ENCODE measurements around the gene CDT1.
A peak's percentile ranks its signal among the peaks of the same experiment; 100 is the strongest.

CDT1 gene

DNA sequence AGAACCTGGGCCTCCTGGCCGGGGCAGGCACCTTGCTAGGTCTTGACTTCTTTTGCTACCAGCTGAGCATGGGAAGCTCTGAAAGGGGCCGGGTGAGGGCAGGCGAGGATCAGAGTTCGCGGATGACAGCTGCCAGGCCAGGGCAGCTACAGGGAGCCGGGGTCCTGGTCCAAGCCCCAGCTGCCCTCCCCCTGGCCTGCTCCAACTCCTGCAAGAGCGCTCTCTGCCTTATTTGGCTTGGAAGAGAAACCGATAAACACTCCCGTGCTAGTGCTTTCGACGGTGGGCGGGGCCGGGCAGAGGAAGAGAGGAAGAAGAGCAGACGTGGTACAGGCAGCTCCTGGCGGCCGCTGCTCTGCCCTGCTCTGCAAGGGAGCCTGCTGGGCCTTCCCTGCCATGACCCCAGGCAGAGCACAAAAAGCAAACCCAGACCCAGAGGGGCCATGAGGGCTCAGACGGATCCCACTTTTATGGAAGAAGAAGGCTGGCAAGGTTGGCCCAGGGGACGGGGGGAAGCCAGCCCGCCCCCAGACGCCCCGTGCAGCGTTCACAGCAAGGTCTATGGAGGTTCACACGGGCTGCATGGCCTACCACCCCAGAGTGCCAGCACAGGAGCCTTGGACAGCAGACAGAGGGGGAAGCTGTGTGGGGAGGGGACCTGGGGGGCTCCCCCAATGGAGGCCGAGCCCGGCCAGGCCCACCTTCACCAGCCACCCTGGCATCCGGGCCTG lies 44.2 kb upstream of the CDT1 start:
- H3K9me3 ChIP-seq (replicated peaks in 1 of 11), result peaks cover 0 to 5% (median 0%) of the 10 kb centered on the region in 11 experiments; a peak in 2 of 22 replicates
- H3K36me3 ChIP-seq, result peaks cover 6 to 68% (median 22%) of the 10 kb centered on the region in 11 experiments; a peak in 19 of 22 replicates
- peaks cover 64 to 98% (median 87%) of the 10 kb centered on the region in 10 experiments for H3K4me1 ChIP-seq
- H3K9ac ChIP-seq, result peak overlapping the region in 5 of 11 experiments; percentile 18 to 47 (median 34); a peak in 7 of 22 replicates
- TF ChIP-seq Cebpa-rat (IDR thresholded peaks at IDR 0.05), result no peak
- H3K4me2 ChIP-seq, result peak overlapping the region; percentile 43 to 81 (median 67)
- H4K20me1 ChIP-seq, result peaks cover 95 to 100% (median 99%) of the 10 kb centered on the region in 11 experiments
- peak overlapping the region in 5 of 11 experiments; percentile 5 to 45 (median 40); a peak in 5 of 22 replicates for H3K27ac ChIP-seq
- H3K27me3 ChIP-seq, result no peaks in the 10 kb centered on the region
- H3K4me3 ChIP-seq, result no peak overlapping the region

DNA sequence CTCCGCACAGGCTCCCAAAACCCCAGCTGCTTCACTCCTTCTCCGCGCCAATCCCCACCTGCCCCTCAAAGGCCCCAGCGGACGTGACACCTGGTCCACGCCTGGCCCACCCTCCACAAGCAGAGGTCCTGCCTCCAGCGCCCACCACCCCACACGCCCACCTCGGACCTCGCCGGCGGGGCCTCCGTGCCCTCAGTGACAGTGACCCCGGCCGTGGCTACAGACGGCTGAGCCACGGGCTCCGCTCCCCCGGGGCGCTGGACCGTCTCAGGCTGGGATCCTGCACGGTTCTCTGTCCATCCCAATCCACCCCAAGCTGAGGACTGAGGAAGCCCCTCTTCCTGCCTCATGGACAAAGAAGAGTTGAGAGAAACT lies 43.6 kb upstream of the CDT1 start:
- Histone ChIP-seq H3K4me3 (no peak overlapping the region), H3K9ac (peak overlapping the region in 7 of 11 experiments; percentile 5 to 47 (median 26); a peak in 8 of 22 replicates), H3K9me3 (replicated peaks in 1 of 11) (peaks cover 0 to 5% (median 0%) of the 10 kb centered on the region in 11 experiments; a peak in 2 of 22 replicates), H3K36me3 (peaks cover 6 to 68% (median 28%) of the 10 kb centered on the region in 11 experiments; a peak in 20 of 22 replicates), H3K4me1 (peaks cover 58 to 98% (median 85%) of the 10 kb centered on the region in 10 experiments), H4K20me1 (peaks cover 95 to 100% (median 99%) of the 10 kb centered on the region in 11 experiments), H3K27ac (peak overlapping the region in 3 of 11 experiments; percentile 25 to 45 (median 40); a peak in 3 of 22 replicates), H3K27me3 (no peaks in the 10 kb centered on the region), H3K4me2 (peak overlapping the region; percentile 43 to 81 (median 67))
- TF ChIP-seq Cebpa-rat (IDR thresholded peaks at IDR 0.05), result no peak

GRCh38 chr16:88760424-88761142 lies 43.0 kb upstream of the CDT1 start:
- Histone ChIP-seq H3K27me3 (no peaks in the 10 kb centered on the region), H3K27ac (peak overlapping the region in 2 of 11 experiments; percentile 13 to 19; a peak in 1 of 22 replicates), H4K20me1 (peaks cover 95 to 100% (median 99%) of the 10 kb centered on the region in 11 experiments), H3K4me3 (no peak overlapping the region), H3K9me3 (replicated peaks in 1 of 11) (peaks cover 0 to 5% (median 0%) of the 10 kb centered on the region in 11 experiments; a peak in 2 of 22 replicates), H3K36me3 (peaks cover 6 to 66% (median 27%) of the 10 kb centered on the region in 11 experiments; a peak in 20 of 22 replicates), H3K4me1 (peaks cover 55 to 98% (median 86%) of the 10 kb centered on the region in 10 experiments), H3K4me2 (peak overlapping the region; percentile 26 to 81 (median 65); a peak in 17 of 22 replicates), H3K9ac (peak overlapping the region in 6 of 11 experiments; percentile 5 to 34 (median 24); a peak in 7 of 22 replicates)
- TF ChIP-seq Cebpa-rat (IDR thresholded peaks at IDR 0.05), result no peak

GRCh38 chr16:88761143-88761534 lies 42.5 kb upstream of the CDT1 start:
- Histone ChIP-seq H4K20me1 (peaks cover 95 to 100% (median 99%) of the 10 kb centered on the region in 11 experiments), H3K36me3 (peaks cover 6 to 65% (median 29%) of the 10 kb centered on the region in 11 experiments; a peak in 20 of 22 replicates), H3K4me3 (no peak overlapping the region), H3K4me2 (peak overlapping the region in 10 of 11 experiments; percentile 4 to 81 (median 66); a peak in 10 of 22 replicates), H3K9ac (no peak overlapping the region; a peak in 1 of 22 replicates), H3K9me3 (replicated peaks in 1 of 11) (peaks cover 0 to 5% (median 0%) of the 10 kb centered on the region in 11 experiments; a peak in 2 of 22 replicates), H3K27ac (no peak overlapping the region), H3K27me3 (no peaks in the 10 kb centered on the region), H3K4me1 (peaks cover 58 to 96% (median 90%) of the 10 kb centered on the region in 10 experiments)
- TF ChIP-seq Cebpa-rat (IDR thresholded peaks at IDR 0.05), result no peak

- Histone ChIP-seq H3K4me2 (peak overlapping the region in 5 of 11 experiments; percentile 3 to 34 (median 26); a peak in 4 of 22 replicates), H4K20me1 (peaks cover 98 to 100% (median 99%) of the 10 kb centered on the region in 11 experiments)
These were observed 41.8 kb upstream of the CDT1 start for GRCh38 chr16:88761830-88762229.

GRCh38 chr16:88762258-88762870 lies 41.2 kb upstream of the CDT1 start:
- H3K9me3 ChIP-seq (replicated peaks in 1 of 11), result peaks cover 0 to 5% (median 0%) of the 10 kb centered on the region in 11 experiments; a peak in 2 of 22 replicates
- H3K27ac ChIP-seq, result peak overlapping the region in 1 of 11 experiments; percentile 9; a peak in 1 of 22 replicates
- no peaks in the 10 kb centered on the region for H3K27me3 ChIP-seq
- no peak for TF ChIP-seq Cebpa-rat (IDR thresholded peaks at IDR 0.05)
- H3K4me1 ChIP-seq, result peaks cover 70 to 97% (median 92%) of the 10 kb centered on the region in 10 experiments
- H3K36me3 ChIP-seq, result peaks cover 6 to 69% (median 32%) of the 10 kb centered on the region in 11 experiments; a peak in 20 of 22 replicates
- no peak overlapping the region for H3K4me3 ChIP-seq
- peak overlapping the region in 2 of 11 experiments; percentile 15 to 24; a peak in 4 of 22 replicates for H3K9ac ChIP-seq
- H3K4me2 ChIP-seq, result peak overlapping the region in 8 of 11 experiments; percentile 3 to 42 (median 28); a peak in 8 of 22 replicates
- peaks cover 98 to 100% (median 99%) of the 10 kb centered on the region in 11 experiments for H4K20me1 ChIP-seq

More at GRCh38 chr16:88761830-88762229, 41.8 kb upstream of the CDT1 start:
- peaks cover 6 to 69% (median 32%) of the 10 kb centered on the region in 11 experiments; a peak in 20 of 22 replicates for H3K36me3 ChIP-seq
- H3K9ac ChIP-seq, result no peak overlapping the region
- H3K27me3 ChIP-seq, result no peaks in the 10 kb centered on the region
- peaks cover 0 to 5% (median 0%) of the 10 kb centered on the region in 11 experiments; a peak in 2 of 22 replicates for H3K9me3 ChIP-seq (replicated peaks in 1 of 11)
- peaks cover 65 to 97% (median 92%) of the 10 kb centered on the region in 10 experiments for H3K4me1 ChIP-seq
- no peak overlapping the region for H3K27ac ChIP-seq
- TF ChIP-seq Cebpa-rat (IDR thresholded peaks at IDR 0.05), result no peak
- H3K4me3 ChIP-seq, result no peak overlapping the region

GRCh38 chr16:88762941-88763340 lies 40.6 kb upstream of the CDT1 start:
- TF ChIP-seq Cebpa-rat (IDR thresholded peaks at IDR 0.05), result no peak
- Histone ChIP-seq H4K20me1 (peaks cover 98 to 100% (median 99%) of the 10 kb centered on the region in 11 experiments), H3K27ac (peak overlapping the region in 1 of 11 experiments; percentile 9; a peak in 1 of 22 replicates), H3K9me3 (replicated peaks in 1 of 11) (peaks cover 0 to 5% (median 0%) of the 10 kb centered on the region in 11 experiments; a peak in 2 of 22 replicates), H3K36me3 (peaks cover 6 to 69% (median 32%) of the 10 kb centered on the region in 11 experiments; a peak in 20 of 22 replicates), H3K4me2 (peak overlapping the region in 4 of 11 experiments; percentile 24 to 42 (median 32); a peak in 2 of 22 replicates), H3K4me1 (peaks cover 70 to 97% (median 92%) of the 10 kb centered on the region in 10 experiments), H3K4me3 (no peak overlapping the region), H3K9ac (peak overlapping the region in 1 of 11 experiments; percentile 15; a peak in 2 of 22 replicates), H3K27me3 (no peaks in the 10 kb centered on the region)

Measured in BLaER1 treated with 17β-estradiol and CSF1 and Interleukin-3, amounts not matched to agents 10 nM and 100 nM (cell line).